Measurements from ENCODE around the gene EPM2A.

EPM2A gene

DNA sequence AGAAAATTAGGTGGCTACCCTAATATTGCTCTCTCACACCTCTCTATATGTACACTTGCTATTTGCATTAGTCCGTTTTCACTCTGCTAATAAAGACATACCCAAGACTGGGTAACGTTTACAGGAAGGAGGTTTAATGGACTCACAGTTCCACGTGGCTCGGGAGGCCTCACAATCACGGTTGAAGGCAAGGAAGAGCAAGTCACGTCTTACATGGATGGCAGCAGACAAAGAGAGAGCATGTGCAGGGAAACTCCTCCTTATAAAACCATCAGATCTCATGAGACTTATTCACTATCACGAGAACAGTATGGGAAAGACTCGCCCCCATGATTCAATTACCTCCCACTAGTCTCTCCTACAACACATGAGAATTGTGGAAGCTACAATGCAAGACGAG, 53.4 kb downstream of the EPM2A start:
- DNase-seq (ENCODE audit: low read depth in 2 of 2), result no peak

DNA sequence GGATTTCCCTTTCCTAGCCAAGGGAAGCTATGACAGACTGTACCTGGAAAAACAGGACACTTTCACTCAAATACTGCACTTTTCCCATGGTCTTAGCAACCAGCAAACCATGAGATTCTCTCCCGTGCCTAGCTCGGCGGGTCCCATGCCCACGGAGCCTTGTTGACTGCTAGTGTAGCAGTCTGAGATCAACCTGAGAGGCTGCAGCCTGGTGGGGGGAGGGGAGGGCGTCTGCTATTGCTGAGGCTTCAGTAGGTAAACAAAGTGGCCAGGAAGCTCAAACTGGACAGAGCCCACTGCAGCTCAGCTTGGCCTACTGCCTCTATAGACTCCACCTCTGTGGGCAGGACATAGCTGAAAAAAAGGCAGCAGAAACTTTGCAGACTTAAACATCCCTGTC, 61.8 kb downstream of the EPM2A start:
- no peak for DNase-seq (ENCODE audit: low read depth in 2 of 2)

DNA sequence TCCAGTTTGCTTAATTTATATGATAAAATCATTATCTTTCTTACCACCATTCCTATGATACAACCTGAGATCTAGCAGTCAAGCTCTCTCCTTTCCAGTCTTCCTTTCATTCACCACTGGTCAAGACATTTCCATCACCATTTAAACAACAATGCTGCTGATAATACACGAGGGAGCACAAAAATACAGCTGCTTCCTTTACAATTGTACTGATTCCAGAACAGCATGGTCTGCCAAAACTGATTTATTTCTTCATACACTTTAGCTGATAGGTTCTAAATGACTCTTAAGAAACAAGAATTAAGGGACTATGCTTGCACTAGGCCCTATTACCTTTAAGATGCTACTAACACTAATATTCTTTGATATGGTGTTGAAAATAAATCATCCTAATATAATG, 65.0 kb downstream of the EPM2A start:
- DNase-seq (ENCODE audit: low read depth in 2 of 2), result no peak

DNA sequence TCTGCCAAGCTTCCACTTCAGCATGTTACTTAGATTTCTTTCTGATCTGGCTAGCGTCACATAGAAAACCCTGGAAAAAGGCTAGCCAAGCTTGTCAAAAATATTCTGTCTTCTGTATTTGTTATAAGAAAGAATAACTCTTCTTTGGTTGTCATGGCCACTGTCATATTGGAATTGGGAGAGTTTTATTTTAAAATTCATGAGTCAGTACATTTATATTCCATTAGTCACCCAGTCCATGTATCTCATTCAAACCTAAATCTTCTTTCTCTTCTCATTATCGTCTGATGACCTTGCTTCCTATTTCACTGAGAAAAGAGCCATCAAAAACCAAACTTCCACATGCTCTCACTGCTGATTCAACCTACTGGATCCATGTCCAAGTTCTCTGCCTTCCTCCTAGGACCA, 65.7 kb downstream of the EPM2A start:
- peak; percentile 50 to 56 for DNase-seq (ENCODE audit: low read depth in 2 of 2)

DNA sequence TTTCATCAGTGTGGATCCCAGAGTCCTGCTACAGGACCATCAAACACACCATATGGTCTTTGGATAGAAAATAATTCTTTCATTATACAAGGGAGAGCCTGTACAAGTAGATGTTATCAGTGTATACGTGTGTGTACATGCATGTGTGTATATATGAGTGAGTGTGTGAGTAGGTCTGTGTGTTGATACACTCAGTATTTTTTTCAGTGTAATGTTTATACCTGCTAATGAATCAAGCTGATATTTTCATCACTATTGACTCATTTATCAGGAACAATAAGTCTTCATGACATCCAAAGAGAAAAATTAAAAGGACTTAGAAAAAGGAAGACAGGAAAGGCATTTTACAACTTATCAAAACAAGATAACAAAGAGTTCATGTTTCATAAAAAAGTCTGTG, 66.5 kb downstream of the EPM2A start:
- DNase-seq (ENCODE audit: low read depth in 2 of 2), result no peak

DNA sequence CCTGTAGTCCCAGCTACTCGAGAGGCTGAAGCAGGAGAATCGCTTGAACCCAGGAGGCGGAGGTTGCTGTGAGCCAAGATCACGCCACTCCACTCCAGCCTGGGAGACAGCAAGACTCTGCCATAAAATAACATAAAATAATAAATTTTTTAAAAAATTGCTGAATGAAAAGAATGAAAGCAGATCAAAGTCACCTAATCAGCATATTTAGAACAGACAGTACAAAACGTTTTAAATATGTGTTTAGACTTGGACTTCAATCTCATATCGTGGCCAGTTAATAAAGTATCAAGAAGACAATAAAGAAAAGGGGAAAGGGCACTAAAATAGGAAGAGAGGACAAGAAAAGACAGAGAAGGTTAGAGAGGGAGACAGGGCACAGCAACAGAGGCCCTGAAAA, 74.6 kb downstream of the EPM2A start:
- no peak for DNase-seq (ENCODE audit: low read depth in 2 of 2)

DNA sequence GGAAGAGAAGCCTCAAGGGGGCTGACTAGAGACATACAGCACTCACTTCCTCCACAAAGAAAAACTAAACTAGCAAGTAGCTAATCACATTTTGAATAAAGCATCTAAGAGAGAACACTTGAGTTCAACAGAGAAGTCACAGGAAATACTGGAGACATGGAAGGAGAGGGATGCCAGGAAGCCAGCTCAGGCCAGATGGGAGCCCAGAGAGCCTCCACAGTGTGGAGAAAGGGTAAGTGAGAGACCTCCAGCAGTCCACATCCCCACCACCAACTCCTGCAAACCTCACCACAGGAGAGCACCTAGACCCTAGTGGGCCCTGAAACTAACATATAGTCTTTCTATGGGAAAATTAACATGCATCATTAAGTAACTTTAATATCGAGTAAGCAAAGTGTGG, 79.2 kb downstream of the EPM2A start:
- no peak for DNase-seq (ENCODE audit: low read depth in 2 of 2)

DNA sequence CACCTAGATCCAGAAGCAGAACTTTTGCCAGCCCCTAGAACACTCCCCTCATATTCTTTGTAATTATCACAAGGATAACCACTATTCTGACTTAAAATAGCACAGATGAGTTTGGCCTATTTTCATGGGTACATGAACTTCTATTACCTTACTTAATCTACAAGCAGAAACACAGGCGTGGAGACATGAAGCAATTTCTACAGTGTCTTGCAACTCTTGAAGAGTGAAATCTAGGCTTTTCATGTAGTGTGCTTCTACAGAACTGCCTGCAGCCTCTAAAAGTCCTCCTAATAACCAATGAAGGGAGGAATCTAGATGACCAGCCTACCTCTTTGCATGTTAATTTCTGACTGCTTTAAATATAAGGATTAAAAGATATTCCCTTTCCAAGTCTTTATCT, 82.7 kb downstream of the EPM2A start:
- DNase-seq (ENCODE audit: low read depth in 2 of 2), result no peak

DNA sequence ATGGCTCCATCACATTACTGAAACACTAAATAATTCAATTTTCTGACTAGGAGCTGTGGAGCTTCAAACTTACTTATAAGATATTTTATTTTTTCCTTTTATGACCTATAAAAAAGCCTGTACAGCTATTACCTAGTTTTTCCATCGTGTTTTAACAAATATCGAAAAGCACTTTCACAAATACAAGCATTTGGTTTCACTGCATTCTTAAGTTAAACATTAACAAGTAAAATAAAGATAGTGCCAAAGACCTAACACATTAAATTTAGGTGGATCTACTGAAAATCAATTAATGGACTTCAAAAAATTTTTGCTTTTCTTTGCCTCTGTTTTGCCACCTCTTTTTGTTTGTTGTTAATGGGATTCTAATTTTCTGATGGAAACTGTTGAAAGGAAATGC, 83.3 kb downstream of the EPM2A start:
- no peak for DNase-seq (ENCODE audit: low read depth in 2 of 2)

DNA sequence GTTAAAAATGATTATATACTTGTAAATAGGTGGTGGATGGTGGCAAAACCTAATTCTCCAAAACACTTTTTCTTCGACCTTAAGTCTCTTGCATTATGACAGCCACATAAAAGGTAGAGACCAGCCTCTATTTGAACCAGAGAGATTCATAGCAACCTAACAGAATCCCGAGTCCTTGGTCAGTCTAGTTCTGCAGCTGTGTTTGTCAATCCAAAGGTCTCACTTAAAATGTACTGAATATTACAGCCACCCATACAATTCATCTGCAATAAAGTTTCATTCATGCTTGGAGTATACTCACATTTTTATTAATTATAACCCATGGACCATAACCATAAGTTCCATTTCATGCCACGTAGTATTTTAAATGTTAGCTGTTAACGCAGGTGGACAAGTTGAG, 87.2 kb downstream of the EPM2A start:
- no peak for DNase-seq (ENCODE audit: low read depth in 2 of 2)

DNA sequence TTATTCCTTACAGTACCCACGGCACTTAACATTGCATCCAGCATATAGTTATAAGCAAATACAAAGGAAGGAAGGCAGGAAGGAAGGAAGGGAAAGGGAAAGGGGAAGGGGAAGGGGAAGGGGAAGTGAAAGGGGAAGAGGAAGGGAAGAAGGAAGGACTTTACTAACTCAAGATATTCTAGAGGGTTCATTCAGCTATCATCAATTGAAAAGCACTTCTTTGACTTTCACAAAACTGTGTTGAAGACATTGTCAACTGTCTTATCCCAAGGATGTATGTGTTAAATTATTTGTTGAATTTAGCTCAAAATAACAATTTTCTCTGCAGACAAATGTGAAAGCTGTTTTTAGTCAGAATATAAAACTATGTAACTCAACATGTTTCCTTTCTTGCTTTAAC, 87.7 kb downstream of the EPM2A start:
- DNase-seq (ENCODE audit: low read depth in 2 of 2), result no peak

DNA sequence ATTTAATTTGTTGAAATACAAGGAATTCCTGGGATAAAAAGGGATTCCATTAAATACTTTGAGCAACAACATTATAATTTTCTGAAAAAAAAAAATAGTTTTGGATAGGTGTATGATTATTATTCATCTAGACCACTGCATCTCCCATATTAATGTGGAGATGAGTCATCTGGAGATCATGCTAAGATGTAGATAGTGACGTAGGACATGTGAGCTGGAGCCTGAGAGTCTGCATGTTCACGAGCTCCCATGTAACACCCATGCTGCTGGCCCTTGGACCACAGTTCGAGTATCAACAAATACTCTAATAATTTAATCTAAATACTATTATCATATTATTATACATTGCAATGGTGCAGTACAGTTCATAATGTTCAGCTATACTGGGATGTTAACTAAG, 91.6 kb downstream of the EPM2A start:
- DNase-seq (ENCODE audit: low read depth in 2 of 2), result no peak

DNA sequence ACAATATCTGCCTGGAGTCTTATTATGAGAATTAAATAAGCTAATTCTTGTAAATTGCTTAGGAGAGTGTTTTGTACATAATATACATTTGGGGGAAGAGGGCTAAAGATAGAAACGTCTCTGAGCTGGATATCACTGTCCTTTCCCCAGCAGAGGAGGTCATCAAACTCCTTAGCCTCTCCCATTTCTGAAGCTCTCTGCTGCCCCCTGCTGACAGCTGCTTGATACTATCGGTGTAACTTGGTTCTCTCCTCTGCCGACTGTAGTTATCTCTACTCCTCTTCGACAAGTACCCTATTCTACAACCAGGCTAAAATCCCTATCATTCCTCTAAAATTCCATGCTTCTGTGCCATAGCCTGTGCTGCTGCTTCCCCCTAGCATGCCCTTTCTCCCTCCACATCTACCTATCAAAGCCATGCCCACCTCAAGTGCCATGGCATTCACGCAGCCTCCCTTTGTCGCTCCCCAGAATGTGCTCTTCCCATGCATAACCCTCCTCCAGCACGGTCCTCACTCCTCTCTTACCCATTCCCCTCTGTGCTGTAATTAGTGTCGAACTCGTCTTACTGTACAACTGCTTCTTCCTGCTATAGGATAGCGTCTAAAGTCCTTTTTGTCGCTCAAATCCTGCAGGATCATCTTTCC, 101.2 kb downstream of the EPM2A start:
- peak; percentile 55 for DNase-seq (ENCODE audit: low read depth in 2 of 2)

DNA sequence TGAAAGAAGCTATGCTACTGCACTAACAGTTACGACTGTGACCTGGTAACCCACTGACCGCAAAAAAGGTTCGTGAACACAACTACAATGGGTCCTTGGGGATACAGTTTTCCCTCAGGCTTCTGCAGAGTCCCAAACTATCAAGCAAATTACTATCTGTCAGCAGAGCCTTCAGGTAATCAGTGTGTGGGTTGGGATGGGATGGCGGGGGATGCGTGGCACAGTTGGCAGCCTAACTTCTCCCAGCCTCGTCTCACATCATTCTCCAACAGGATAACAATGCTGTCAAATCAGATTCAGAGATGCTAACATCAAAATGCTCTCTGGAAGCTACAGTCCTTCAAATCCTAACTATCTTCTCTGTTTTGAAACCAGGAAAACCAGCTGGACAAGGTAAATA, 102.3 kb downstream of the EPM2A start:
- no peak for DNase-seq (ENCODE audit: low read depth in 2 of 2)

DNA sequence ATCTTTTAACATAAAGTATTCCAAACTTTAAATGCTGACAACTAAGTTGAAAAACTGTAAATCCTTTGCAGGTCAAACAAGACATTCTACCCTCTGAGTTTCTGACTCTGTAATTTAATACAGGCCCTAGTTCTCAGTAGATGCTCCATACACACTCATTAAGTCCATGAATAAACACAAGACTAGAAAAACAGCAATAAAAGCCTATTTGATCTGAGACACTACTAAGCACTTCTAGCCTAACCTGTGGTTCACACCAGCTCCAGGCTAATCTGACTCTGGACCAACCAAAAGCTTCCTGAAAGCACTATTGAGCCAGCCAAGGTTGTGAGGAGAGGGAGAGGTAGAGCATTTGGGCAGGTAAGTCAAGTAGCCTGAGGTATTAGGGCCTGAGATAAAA, 103.9 kb downstream of the EPM2A start:
- DNase-seq (ENCODE audit: low read depth in 2 of 2), result no peak

DNA sequence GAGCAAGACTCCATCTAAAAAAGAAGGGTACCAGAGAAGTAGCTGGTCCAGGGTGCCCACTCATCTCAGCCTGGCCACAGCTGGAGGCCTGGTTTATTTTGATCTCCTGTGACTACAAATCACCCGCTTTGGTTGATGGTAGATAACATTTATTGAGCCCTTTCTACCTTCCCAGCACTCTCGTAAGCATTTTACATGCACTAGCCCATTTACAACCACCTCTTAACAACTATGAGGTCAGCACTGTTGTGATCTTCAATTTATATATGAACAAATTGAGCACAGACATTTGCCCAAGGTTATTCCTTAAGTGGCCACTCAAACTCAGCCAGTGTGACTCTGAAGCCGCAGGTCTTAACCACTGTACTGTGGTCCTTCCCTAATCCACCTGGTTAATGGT, 104.7 kb downstream of the EPM2A start:
- no peak for DNase-seq (ENCODE audit: low read depth in 2 of 2)

DNA sequence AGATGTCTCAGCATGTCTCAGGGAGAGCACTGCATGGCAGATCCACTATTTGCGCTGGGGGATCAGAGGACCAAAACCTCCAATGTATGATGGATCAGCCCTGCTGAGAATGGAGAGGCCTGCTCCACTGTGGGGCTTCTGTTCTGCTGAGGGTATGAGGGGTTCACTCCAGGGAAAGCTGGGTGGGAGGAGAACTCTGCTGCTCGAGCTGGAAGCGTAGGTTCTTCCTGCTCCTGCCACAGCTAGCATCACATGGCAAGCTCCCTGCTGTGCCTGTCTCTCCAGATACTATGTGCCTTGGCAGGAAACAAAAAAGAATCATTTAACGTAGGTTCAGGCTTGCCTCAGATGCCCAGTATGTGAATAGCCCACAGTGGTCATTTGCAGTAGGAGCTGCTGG, 105.8 kb downstream of the EPM2A start:
- DNase-seq (ENCODE audit: low read depth in 2 of 2), result no peak

DNA sequence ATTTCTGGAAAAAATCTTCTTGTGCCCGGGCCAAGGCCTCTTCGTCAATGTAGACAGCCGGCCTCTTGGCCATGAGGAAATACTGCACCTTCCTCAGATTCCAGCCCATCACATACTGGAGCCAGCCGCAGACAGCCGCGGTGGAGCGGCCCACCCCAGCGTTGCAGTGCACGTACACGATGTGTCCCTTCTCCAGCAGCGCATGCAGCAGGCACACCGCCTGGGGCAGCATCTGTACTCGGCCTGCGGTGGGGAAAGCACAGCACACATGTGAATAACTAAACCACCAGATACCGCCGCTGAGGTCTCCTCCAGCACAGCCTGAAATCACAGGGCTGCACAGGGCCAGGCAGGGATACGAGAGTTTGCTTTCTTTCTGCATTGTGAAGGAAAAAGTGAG, 107.9 kb downstream of the EPM2A start:
- no peak for DNase-seq (ENCODE audit: low read depth in 2 of 2)

DNA sequence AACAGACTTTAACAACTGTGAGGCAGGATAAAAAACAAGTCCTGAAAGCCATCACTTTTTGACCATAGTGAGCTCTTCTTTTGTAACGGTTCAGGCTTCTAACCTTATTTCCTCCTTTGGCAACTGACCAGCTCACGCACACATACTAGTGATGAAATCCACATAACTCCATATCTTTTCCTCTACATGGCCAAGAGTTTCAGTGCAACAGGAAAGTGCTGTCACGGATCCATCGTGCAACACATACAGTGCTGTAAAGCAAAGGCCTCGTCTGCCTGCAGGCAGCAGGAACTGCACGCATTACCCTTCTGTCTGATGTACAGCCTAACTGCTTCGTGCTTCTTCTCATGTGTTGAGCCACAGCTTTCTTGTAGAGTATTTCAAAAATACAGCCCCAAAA, 108.5 kb downstream of the EPM2A start:
- DNase-seq (ENCODE audit: low read depth in 2 of 2), result peak in 1 of 2 experiments; percentile 10

DNA sequence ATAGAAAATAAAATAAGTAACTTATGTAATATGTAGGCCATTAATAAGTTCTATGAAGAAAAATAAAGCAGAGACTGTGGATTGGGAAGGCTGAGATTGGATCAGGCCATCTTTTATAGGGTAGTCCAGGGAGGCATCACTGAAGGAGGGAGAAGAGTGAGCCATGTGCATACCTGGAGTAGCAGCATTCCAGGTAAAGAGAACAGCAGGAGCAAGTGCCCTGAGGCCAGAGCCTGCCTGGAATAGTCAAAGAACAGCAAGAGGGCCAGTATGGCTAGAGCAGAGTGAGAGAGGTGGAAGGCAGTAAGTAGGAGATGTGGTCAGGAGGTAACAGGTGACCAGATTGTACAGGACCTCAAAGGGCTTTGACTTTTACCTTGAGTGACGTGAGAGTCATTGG, 112.1 kb downstream of the EPM2A start:
- DNase-seq (ENCODE audit: low read depth in 2 of 2), result no peak

DNA sequence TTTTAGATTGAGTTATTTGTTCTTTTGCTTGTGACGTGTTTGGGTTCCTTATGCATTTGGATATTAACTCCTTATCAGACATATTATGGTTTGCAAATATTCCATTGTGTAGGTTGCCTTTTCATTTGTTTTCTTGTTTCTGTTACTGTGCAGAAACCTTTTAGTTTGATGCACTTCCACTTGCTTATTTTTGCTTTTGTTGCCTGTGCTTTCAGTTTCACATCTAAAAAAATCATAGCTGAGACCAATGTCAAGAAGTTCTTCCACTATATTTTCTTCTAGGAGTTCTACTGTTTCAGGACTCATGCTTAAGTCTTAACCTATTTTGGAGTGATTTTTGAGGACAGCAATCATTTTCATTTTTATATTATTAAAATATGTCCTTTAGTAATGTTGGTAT, 113.5 kb downstream of the EPM2A start:
- no peak for DNase-seq (ENCODE audit: low read depth in 2 of 2)

DNA sequence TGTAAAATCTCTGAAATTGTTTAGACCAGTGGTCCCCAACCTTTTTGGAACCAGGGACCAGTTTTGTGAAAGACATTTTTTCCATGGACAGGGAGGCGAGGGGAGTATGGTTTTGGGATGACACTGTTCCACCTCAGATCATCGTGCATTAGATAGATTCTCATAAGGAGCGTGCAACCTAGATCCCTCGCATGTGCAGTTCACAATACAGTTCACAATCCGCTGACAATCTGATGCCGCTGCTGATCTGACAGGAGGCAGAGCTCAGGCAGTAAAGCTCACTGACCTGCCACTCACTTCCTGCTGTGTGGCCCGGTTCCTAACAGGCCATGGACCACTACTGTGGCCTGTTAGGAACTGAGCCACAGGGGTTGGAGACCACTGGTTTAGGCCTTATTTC, 115.2 kb downstream of the EPM2A start:
- DNase-seq (ENCODE audit: low read depth in 2 of 2), result no peak

DNA sequence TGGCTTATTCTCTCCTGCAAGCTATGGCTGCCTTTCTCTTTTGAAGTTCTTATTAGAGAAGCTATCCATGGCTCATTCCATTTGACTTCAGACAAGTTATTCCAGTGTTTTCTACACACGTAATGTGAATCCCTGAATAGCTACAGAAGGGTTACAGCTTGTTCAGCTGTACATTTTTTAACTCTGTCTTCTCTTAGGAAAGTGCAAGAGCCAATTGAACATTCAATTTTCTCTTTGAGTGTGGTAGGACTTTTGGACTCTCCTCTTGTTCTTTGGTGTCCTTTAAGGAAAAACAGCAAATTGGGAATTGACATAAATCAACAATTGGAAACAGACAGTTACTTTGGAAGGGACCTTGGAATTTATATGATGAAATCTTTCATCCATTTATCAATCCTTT, 125.8 kb downstream of the EPM2A start:
- no peak for DNase-seq (ENCODE audit: low read depth in 2 of 2)

DNA sequence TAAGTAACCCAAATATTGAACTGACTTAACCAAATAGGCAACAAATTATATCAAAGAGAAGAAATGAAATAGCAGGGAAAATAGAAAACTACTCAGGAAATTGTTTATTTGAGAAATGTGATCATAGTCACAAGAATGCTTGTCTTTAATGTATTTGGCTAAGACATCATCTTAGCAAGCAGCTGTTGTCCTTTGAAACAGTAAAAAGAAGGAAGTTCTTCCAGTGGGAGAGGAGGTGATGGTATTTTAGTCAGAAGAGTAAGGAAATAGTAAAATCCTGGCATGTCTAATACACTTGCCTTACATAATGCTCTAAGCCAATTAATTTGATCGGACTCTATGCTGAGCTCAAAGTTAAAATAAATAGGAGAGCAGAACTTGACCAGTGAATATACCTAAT, 126.5 kb downstream of the EPM2A start:
- DNase-seq (ENCODE audit: low read depth in 2 of 2), result no peak

DNA sequence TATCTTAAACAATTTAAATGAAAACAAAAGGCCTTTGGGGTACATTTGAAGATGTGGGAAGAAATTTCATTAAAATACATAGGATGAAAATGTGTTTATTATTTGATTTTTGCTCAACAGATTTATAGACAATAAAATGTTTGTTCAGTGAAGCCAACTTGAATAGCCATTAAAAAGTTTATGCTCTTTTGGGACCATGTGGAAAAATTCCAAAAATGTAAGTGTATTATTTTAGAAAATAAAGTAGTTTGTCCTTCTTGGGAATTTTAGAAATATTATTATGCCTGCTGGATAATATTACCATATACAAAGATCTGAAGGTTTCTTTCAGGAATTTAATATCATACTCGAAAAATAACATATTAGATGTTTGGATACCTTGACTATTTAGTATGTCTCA, 131.3 kb downstream of the EPM2A start:
- DNase-seq (ENCODE audit: low read depth in 2 of 2), result no peak

Measured in fibroblast of skin of left quadriceps (primary cell).